HEK293 (cell line): ENCODE measurements around the gene CELF6.

ENCODE experiments used
- CTCF ChIP-seq: fragments of 450-650 bp; formaldehyde crosslinking; IDR thresholded peaks from 2 replicates; pipeline ENCODE4 v1.5.1; 2016; ENCODE audit warnings: missing biosample characterization, missing genetic modification characterization
- PATZ1 ChIP-seq: fragments of 450-650 bp; formaldehyde crosslinking; IDR thresholded peaks from 2 replicates; pipeline ENCODE4 v1.5.1; 2016; ENCODE audit warnings: missing biosample characterization, missing genetic modification characterization
- REST ChIP-seq: fragments of 450-650 bp; formaldehyde crosslinking; IDR thresholded peaks from 2 replicates; pipeline ENCODE4 v1.5.1; 2016; ENCODE audit warnings: missing biosample characterization, missing genetic modification characterization
- ZBTB7A ChIP-seq: fragments of 450-650 bp; formaldehyde crosslinking; IDR thresholded peaks from 2 replicates; pipeline ENCODE4 v1.5.1; 2016; ENCODE audit warnings: low read depth, missing biosample characterization, missing genetic modification characterization
- ZFP69B ChIP-seq: fragments of 450-650 bp; formaldehyde crosslinking; IDR thresholded peaks from 2 replicates; pipeline ENCODE4 v1.5.1; 2016; ENCODE audit warnings: missing biosample characterization, missing genetic modification characterization
- ZNF121 ChIP-seq: fragments of 450-650 bp; formaldehyde crosslinking; IDR thresholded peaks from 2 replicates; pipeline ENCODE4 v1.5.1; 2016; ENCODE audit warnings: missing biosample characterization, missing genetic modification characterization
- ZNF19 ChIP-seq: fragments of 450-650 bp; formaldehyde crosslinking; IDR thresholded peaks from 2 replicates; pipeline ENCODE4; 2016; ENCODE audit warnings: missing biosample characterization, missing genetic modification characterization, low read depth
- ZNF223 ChIP-seq: fragments of 450-650 bp; formaldehyde crosslinking; IDR thresholded peaks from 2 replicates; pipeline ENCODE4 v1.5.1; 2016; ENCODE audit warnings: missing biosample characterization, missing genetic modification characterization
- ZNF274 ChIP-seq, 2 experiments: fragments of 200-500 bp in 1 of 2; fragments of 450-650 bp in 1 of 2; sonication (Bioruptor generic) in 1 of 2; formaldehyde crosslinking in 1 of 2; IDR thresholded peaks; 2 replicates each; pipeline versions ENCODE4 v1.5.1 to v1.6.1; 2014 to 2016; ENCODE audit warnings: borderline replicate concordance in 1 of 2, inconsistent platforms in 1 of 2, low read length in 1 of 2, missing biosample characterization in 1 of 2, missing genetic modification characterization in 1 of 2
- ZNF362 ChIP-seq: fragments of 450-650 bp; formaldehyde crosslinking; IDR thresholded peaks from 2 replicates; pipeline ENCODE4 v1.5.1; 2016; ENCODE audit warnings: missing biosample characterization, missing genetic modification characterization
- ZNF580 ChIP-seq: fragments of 450-650 bp; formaldehyde crosslinking; IDR thresholded peaks from 2 replicates; pipeline ENCODE4 v1.5.1; 2016; ENCODE audit warnings: missing biosample characterization, missing genetic modification characterization

- TF ChIP-seq ZBTB7A (no peak), ZNF362 (tag by site-specific recombination) (no peak), CTCF (tag by site-specific recombination) (no peak), ZNF223 (no peak), ZNF19 (tag by site-specific recombination) (no peak), PATZ1 (no peak), ZNF274 (IDR thresholded peaks at IDR 0.05; ENCODE audit: low read length) (no peak), ZNF274 (tag by site-specific recombination; IDR thresholded peaks at IDR 0.05; ENCODE audit: borderline replicate concordance) (no peak), REST (no peak), ZNF580 (tag by site-specific recombination) (no peak), ZNF121 (no peak), ZFP69B (tag by site-specific recombination) (no peak)
These were observed 17.0 kb downstream of the CELF6 start for GRCh38 chr15:72302955-72303354.
